Medulla oblongata (tissue), 1 donor: ENCODE data around the gene TPK1.
A peak's percentile ranks its signal among the peaks of the same experiment; 100 is the strongest.
"Not testable (repeated sequence)": the region's sequence is repeated elsewhere in the genome, so short reads cannot be mapped to it uniquely, and the experiment has no call there.

Source experiments
- DNase-seq: peaks from one replicate; pipeline ENCODE4 v3.0.0-alpha.2; 2015; ENCODE audit errors: extremely low spot score

TPK1 gene

GRCh38 chr7:144777889-144778288 lies 58.0 kb downstream of the TPK1 start:
- not testable (repeated sequence) for DNase-seq

GRCh38 chr7:144777005-144777839 lies 58.6 kb downstream of the TPK1 start:
- DNase-seq, result no peak

GRCh38 chr7:144776447-144776846 lies 59.4 kb downstream of the TPK1 start:
- no peak for DNase-seq

- DNase-seq, result no peak
Observed at GRCh38 chr7:144775749-144776148, 60.1 kb downstream of the TPK1 start.

GRCh38 chr7:144771927-144772326 lies 63.9 kb downstream of the TPK1 start:
- DNase-seq, result no peak

- no peak for DNase-seq
Observed at GRCh38 chr7:144771174-144771573, 64.7 kb downstream of the TPK1 start.

GRCh38 chr7:144769352-144769751 lies 66.5 kb downstream of the TPK1 start:
- DNase-seq, result no peak

GRCh38 chr7:144768633-144769032 lies 67.2 kb downstream of the TPK1 start:
- no peak for DNase-seq

GRCh38 chr7:144763291-144763690 lies 72.6 kb downstream of the TPK1 start:
- DNase-seq, result no peak

GRCh38 chr7:144762853-144763252 lies 73.0 kb downstream of the TPK1 start:
- no peak for DNase-seq

- DNase-seq, result no peak
Observed at GRCh38 chr7:144761493-144761892, 74.4 kb downstream of the TPK1 start.

- DNase-seq, result no peak
Observed at GRCh38 chr7:144759653-144760052, 76.2 kb downstream of the TPK1 start.

GRCh38 chr7:144747936-144748335 lies 87.9 kb downstream of the TPK1 start:
- DNase-seq, result no peak

- peak; percentile 35 for DNase-seq
Observed at GRCh38 chr7:144738708-144739314, 97.0 kb downstream of the TPK1 start.

- DNase-seq, result no peak
Observed at GRCh38 chr7:144738146-144738545, 97.7 kb downstream of the TPK1 start.

GRCh38 chr7:144736880-144737493 lies 98.9 kb downstream of the TPK1 start:
- DNase-seq, result no peak

GRCh38 chr7:144735505-144736276 lies 100.2 kb downstream of the TPK1 start:
- DNase-seq, result no peak

- DNase-seq, result no peak
Observed at GRCh38 chr7:144731661-144732351, 104.0 kb downstream of the TPK1 start.

GRCh38 chr7:144730224-144730623 lies 105.6 kb downstream of the TPK1 start:
- no peak for DNase-seq

GRCh38 chr7:144729226-144729625 lies 106.6 kb downstream of the TPK1 start:
- DNase-seq, result no peak

GRCh38 chr7:144728551-144728950 lies 107.3 kb downstream of the TPK1 start:
- no peak for DNase-seq

- DNase-seq, result not testable (repeated sequence)
Observed at GRCh38 chr7:144726840-144727239, 109.0 kb downstream of the TPK1 start.
